Stimulated activated CD4-positive, alpha-beta T cell treated with anti-CD3 and anti-CD28 coated beads, TNF-alpha, amount 100 ng/mL, for 4 hours (primary cell): ENCODE results near the gene CHST14.

Experiments used
- DNase-seq, 3 experiments: peaks; one replicate each; pipeline ENCODE4 v3.0.0-alpha.2; 2020; ENCODE audit warnings: low read depth in 3 of 3

Gene CHST14

GRCh38 chr15:40461958-40462357 is 8.8 kb upstream of the CHST14 start:
- no peak for DNase-seq

DNA sequence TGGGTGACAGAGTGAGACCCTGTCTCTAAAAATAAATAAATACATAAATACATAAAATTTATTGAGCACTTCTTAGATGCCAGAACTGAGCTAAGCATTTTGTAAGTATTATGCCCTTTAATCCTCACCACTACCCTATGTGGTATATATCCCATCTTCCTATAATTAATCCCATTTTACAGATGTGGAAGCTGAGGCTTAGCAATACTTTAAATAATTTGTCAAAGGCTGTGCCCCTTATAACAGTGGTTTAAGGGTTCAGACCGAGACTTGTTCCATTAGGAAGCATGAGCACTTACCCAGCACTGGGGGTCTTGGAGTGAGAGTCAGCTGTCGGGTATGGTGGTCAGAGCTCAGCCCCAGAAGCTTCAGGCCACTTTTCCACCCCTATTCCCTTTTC is 7.5 kb upstream of the CHST14 start:
- DNase-seq, result no peak

GRCh38 chr15:40463886-40464545 is 6.8 kb upstream of the CHST14 start:
- no peak for DNase-seq

GRCh38 chr15:40464595-40465185 is 6.1 kb upstream of the CHST14 start:
- DNase-seq, result no peak

- DNase-seq, result no peak
Observed at GRCh38 chr15:40465939-40466338, 4.8 kb upstream of the CHST14 start.

DNA sequence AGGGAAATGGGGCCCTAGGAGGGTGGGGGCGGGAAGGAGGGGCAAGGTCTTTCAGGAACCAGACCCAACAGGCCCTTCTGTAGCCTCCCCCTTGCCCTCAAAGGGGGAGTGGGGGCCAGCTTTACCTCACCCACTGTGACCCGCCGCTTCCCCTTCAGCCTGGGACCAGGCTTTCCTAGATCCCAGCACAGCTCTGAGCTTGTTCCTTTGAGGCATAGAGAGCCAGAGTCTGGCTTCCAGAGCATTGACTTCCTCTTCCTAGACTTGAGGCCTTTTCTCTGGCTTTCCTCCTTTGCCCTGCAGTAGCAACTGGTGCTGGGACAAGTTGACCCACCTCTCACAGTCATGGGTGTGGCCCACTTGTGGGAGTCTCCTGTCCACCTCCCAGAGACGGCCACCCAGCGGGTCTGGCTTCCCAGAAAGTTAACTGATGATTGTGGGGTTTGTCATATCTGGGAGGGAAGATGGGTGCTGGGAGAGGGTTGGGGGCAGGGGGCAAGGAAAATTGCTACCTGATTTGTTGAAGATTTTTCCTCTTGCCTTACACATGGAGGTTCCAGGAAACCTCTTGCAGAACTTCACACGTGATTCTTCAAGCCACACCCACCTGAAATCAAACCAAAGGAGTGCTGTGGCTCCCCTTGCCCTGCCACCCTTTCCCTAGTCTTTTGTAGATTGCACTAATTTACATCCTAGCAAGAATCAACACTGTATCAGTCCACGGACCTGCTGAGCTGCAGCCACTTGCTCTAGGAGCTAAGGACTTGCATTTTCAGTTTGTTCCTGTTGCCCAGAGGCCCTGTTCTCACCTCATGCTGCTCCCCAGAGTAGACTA is 4.1 kb upstream of the CHST14 start:
- DNase-seq, result no peak

- no peak for DNase-seq
Observed at GRCh38 chr15:40467261-40467615, 3.5 kb upstream of the CHST14 start.

- DNase-seq, result no peak
Observed at GRCh38 chr15:40468898-40469331, 1.9 kb upstream of the CHST14 start.

GRCh38 chr15:40469776-40470390 is 901 bp upstream of the CHST14 start:
- DNase-seq, result no peak

DNA sequence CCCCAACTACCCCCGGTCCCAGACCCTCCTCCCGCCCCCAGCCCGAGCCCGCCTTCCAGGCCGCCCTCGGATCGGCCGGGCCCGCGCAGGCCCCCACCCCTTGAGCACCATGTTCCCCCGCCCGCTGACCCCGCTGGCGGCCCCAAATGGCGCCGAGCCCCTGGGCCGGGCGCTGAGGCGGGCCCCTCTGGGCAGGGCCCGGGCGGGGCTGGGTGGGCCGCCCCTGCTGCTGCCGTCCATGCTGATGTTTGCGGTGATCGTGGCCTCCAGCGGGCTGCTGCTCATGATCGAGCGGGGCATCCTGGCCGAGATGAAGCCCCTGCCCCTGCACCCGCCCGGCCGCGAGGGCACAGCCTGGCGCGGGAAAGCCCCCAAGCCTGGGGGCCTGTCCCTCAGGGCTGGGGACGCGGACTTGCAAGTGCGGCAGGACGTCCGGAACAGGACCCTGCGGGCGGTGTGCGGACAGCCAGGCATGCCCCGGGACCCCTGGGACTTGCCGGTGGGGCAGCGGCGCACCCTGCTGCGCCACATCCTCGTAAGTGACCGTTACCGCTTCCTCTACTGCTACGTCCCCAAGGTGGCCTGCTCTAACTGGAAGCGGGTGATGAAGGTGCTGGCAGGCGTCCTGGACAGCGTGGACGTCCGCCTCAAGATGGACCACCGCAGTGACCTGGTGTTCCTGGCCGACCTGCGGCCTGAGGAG is 472 bp downstream of the CHST14 start:
- DNase-seq, result no peak

GRCh38 chr15:40471808-40472150 is 995 bp downstream of the CHST14 start:
- no peak for DNase-seq

DNA sequence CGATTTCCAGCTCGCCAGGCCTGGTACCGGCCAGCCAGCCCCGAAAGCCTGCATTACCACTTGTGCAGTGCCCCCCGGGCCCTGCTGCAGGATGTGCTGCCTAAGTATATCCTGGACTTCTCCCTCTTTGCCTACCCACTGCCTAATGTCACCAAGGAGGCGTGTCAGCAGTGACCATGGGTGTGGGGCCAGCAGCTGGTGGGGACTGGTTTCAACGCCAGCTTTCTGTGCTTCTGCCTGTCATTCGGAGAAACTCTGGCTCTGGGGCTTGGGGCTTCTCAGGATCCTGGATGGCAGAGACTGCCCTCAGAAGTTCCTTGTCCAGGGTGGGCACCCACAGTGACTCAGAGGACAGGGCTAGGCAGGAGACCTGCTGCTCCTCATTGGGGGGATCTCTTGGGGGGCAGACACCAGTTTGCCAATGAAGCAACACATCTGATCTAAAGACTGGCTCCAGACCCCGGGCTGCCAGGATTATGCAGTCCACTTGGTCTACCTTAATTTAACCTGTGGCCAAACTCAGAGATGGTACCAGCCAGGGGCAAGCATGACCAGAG is 1.5 kb downstream of the CHST14 start:
- no peak for DNase-seq

DNA sequence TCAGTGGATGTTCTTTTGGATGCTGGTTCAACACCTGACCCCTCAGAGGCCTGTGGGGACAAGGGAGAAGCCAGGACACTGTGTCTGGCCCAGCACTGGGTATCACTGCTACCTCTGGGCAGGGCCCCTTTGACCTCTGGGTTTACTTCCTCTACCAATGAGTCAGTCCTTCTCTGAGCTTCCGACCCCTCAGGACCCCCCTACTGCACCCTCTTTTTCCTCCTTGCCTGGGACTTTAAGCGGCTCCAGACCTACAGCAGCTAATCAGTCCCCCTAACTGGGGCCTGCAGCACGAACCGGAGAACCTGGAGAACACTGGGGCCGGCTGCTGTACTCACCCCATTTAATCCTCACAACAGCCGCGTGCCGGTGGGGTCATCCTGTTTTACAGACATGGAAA is 3.8 kb downstream of the CHST14 start:
- no peak for DNase-seq

- no peak for DNase-seq
Observed at GRCh38 chr15:40477642-40478327, 7.0 kb downstream of the CHST14 start.

DNA sequence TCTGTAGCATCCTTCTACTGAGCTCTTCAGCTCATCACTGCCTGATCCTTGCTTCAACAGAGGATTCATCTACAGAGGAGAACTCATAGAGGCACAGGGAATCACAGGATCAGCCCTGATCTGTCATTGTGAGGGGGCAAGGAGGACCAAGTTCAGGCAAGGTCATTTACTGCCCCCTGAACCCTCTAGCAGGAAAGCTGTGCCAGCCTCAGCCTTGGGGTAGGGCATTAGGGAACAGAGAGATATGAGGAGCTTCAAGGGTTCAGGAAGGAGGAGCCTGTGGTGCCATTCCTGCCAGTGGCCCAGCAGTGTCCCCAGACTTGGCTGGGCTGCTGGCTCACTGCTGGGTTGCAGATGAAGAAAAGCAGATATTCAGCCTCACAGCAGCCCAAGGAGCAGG is 8.2 kb downstream of the CHST14 start:
- no peak for DNase-seq

DNA sequence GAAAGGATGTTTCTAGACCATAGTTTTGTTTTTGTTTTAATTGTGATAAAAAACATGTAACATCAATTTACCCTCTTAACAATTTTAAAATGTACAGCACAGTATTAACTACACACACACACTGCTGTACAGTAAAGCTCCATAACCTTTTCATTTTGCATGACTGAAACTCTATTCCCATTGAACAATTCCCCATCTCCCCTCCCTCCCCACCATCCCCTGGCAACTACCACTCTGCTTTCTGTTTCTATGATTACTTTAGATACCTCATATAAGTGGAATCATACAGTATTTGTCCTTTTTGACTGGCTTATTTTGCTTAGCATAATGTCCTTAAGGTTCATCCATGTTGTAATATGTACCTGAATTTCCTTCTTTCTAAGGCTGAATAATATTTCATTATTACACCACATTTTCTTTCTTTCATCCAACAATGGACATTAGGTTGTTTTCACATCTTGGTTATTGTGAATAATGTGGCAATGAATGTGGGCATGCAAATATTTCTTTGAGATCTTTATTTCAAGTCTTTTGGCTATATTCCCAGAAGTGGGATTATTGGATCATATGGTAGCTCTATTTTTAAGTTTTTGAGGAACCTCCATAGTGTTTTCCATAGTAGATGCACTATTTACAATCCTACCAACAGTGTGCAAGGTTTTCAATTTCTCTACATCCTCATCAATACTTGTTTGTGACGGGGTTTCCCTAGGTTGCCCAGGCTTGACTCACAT is 10.7 kb downstream of the CHST14 start:
- DNase-seq, result no peak

GRCh38 chr15:40483919-40484318 is 13.1 kb downstream of the CHST14 start:
- DNase-seq, result no peak

GRCh38 chr15:40486066-40486770 is 15.4 kb downstream of the CHST14 start:
- DNase-seq, result no peak

- no peak for DNase-seq
Observed at GRCh38 chr15:40487816-40488682, 17.3 kb downstream of the CHST14 start.
